Vagina (tissue), 2 donors: ENCODE measurements around the gene PTGFR. TPM values are rescaled to one million over a fixed set of nuclear protein-coding genes. Genes with fewer than 3 reads are reported as not detected.

ENCODE experiments used
- DNase-seq, 2 donors: peaks; one replicate each; pipeline ENCODE4 v3.0.0-alpha.2; 2017; ENCODE audit errors: extremely low spot score in 2 of 2
- H3K27ac ChIP-seq: fragments of 200-600 bp; sonication (generic); one replicate; pipeline ENCODE4 v1.5.1; 2019
- H3K27me3 ChIP-seq: fragments of 200-600 bp; sonication (generic); one replicate; pipeline ENCODE4 v1.5.1; 2019
- H3K36me3 ChIP-seq, 2 donors: fragments of 200-600 bp; sonication (generic); one replicate each; pipeline ENCODE4 v1.5.1; 2017 to 2019
- H3K4me1 ChIP-seq: fragments of 200-600 bp; sonication (generic); one replicate; pipeline ENCODE4 v1.5.1; 2019
- H3K4me3 ChIP-seq, 2 donors: fragments of 200-600 bp; sonication (generic); 1 replicate in 1 of 2; 2 replicates in 1 of 2; pipeline ENCODE4 v1.5.1; 2016 to 2019
- H3K9me3 ChIP-seq: fragments of 200-600 bp; sonication (generic); one replicate; pipeline ENCODE4 v1.5.1; 2019
- POLR2A ChIP-seq, 2 donors: fragments of 450-650 bp; IDR thresholded peaks; one replicate each; pipeline ENCODE4 v1.6.1; 2017; ENCODE audit warnings: antibody characterized with exemption in 2 of 2, mild to moderate bottlenecking in 2 of 2, moderate library complexity in 2 of 2
- POLR2AphosphoS5 ChIP-seq, 2 donors: sonication (generic); formaldehyde crosslinking; IDR thresholded peaks; one replicate each; pipeline ENCODE4 v1.9.0; 2017; ENCODE audit warnings: antibody characterized with exemption in 2 of 2, mild to moderate bottlenecking in 2 of 2, low read depth in 1 of 2; ENCODE audit not compliant: insufficient read depth in 1 of 2
- intact Hi-C: fragments of 100-400 bp; cut with DNase I; formaldehyde crosslinking; loops from one replicate; pipeline ENCODE4 v1.15.1; 2023
- total RNA-seq: library from RNA; depleted of rRNA; stranded (reverse); fragments of >200 nt; gene quantifications from one replicate; pipeline ENCODE4 v1.2.3, GENCODE V29; 2016
- TF ChIP-seq, protein P1 (sequence below), 3 experiments: fragments of 450-650 bp in 2 of 3; fragments of 200-600 bp in 1 of 3; sonication (generic) in 1 of 3; IDR thresholded peaks; one replicate each; pipeline ENCODE4 v1.5.1; 2017 to 2019; ENCODE audit warnings: antibody characterized with exemption in 3 of 3, mild to moderate bottlenecking in 2 of 3, moderate library complexity in 2 of 3

The PTGFR gene
- total RNA-seq, 1 donor from 2014 or later = 4.4 TPM

DNA sequence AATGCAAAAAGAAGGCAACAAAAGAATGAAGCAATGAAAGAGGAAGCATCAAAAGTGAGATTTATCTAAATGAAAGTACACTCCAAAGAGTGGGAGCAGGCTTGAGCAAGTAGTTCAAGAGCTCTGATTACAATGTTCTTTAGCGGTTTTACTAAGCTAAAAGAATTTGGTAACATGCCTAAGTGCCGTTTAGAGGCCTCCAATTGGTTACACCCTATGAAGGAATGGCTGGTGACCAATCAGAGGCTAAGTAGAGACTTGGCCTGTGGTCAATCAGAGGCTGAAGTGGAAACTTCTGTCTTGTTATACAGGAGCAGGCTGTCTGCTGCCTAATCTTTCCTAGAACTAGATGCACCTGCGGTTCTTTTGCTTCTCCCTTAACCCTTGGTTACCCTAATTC lies 59.1 kb downstream of the PTGFR start:
- peaks cover 3% of the 10 kb centered on the region for H3K9me3 ChIP-seq
- DNase-seq = no peak
- intact Hi-C loops = no loop called here
- TF ChIP-seq POLR2AphosphoS5 (IDR thresholded peaks at IDR 0.05; ENCODE audit: insufficient read depth in 1 of 2, low read depth in 1 of 2) = no peak
- TF ChIP-seq POLR2A (IDR thresholded peaks at IDR 0.05) = no peak
- no peaks in the 10 kb centered on the region for H3K4me1 ChIP-seq
- H3K4me3 ChIP-seq = no peak overlapping the region
- no peaks in the 10 kb centered on the region for H3K27me3 ChIP-seq
- no peak overlapping the region for H3K27ac ChIP-seq
- no peaks in the 10 kb centered on the region for H3K36me3 ChIP-seq

DNA sequence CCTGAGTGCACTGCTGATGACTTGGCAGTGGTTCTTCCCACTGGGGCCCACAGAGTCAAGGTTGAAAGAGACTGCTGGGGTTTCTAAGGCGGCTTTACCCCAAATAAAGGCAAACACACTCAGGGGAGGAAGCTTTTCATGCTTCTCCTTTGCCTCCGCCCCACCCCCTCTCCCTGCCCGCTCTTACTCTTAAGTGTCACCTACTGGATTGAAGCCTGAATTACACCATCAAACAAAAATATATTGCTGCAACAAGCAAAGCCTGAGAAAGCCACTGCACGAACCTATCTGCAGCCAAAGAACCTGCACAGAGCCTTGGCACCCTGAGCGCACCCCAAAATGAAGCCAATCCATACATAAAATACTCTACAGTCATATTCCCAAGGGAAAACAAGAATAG lies 63.1 kb downstream of the PTGFR start:
- Histone ChIP-seq H3K4me3 (no peak overlapping the region), H3K27ac (no peak overlapping the region), H3K9me3 (peaks cover 3% of the 10 kb centered on the region), H3K4me1 (no peaks in the 10 kb centered on the region), H3K27me3 (no peaks in the 10 kb centered on the region), H3K36me3 (no peaks in the 10 kb centered on the region)
- no peak for DNase-seq
- TF ChIP-seq POLR2AphosphoS5 (IDR thresholded peaks at IDR 0.05; ENCODE audit: insufficient read depth in 1 of 2, low read depth in 1 of 2) (no peak), POLR2A (IDR thresholded peaks at IDR 0.05) (no peak)
- TF ChIP-seq, protein P1, sequence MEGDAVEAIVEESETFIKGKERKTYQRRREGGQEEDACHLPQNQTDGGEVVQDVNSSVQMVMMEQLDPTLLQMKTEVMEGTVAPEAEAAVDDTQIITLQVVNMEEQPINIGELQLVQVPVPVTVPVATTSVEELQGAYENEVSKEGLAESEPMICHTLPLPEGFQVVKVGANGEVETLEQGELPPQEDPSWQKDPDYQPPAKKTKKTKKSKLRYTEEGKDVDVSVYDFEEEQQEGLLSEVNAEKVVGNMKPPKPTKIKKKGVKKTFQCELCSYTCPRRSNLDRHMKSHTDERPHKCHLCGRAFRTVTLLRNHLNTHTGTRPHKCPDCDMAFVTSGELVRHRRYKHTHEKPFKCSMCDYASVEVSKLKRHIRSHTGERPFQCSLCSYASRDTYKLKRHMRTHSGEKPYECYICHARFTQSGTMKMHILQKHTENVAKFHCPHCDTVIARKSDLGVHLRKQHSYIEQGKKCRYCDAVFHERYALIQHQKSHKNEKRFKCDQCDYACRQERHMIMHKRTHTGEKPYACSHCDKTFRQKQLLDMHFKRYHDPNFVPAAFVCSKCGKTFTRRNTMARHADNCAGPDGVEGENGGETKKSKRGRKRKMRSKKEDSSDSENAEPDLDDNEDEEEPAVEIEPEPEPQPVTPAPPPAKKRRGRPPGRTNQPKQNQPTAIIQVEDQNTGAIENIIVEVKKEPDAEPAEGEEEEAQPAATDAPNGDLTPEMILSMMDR (IDR thresholded peaks at IDR 0.05) = no peak
- intact Hi-C loops = no loop called here

DNA sequence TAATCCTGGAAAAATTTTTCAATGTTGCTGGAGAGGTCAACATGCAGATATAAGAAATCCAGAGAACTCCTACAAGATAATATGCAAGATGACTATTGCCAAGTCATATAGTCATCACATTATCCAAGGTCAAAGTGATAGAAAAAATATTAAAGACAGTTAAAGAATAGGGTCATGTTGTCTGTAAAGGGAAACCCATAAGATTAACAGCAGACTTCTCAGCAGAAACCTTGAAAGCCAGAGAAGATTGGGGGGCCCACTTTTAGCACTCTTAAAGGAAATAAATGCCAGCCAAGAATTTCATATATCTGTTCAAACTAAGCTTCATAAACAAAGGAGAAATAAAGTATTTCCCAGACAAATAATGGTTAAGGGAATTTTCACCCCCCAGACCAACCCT lies 64.1 kb downstream of the PTGFR start:
- no peak for DNase-seq
- H3K4me1 ChIP-seq = no peaks in the 10 kb centered on the region
- H3K27me3 ChIP-seq = no peaks in the 10 kb centered on the region
- TF ChIP-seq, protein P1 (IDR thresholded peaks at IDR 0.05) = no peak
- TF ChIP-seq POLR2A (IDR thresholded peaks at IDR 0.05) = no peak
- TF ChIP-seq POLR2AphosphoS5 (IDR thresholded peaks at IDR 0.05; ENCODE audit: insufficient read depth in 1 of 2, low read depth in 1 of 2) = no peak
- no peaks in the 10 kb centered on the region for H3K36me3 ChIP-seq
- no peak overlapping the region for H3K4me3 ChIP-seq
- no peak overlapping the region for H3K27ac ChIP-seq
- intact Hi-C loops = no loop called here
- peaks cover 3% of the 10 kb centered on the region for H3K9me3 ChIP-seq

DNA sequence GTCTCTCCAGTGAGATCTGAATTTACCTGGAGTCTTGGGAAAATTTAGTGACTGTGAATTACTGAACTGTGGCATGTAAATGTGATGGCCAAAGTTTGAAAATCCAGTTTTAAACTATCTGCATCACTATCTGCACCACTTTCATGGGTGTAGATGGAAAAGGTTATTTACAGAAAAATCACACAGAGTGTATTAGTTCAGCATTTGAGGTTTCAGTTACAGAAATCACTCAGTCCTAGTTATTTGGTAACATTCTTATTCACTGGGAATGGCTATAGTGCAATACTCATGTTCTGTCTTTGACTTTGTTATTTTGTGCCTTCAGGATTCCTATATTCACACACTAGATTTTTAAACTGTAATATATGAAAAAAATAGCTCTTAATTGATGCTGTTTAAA lies 68.9 kb downstream of the PTGFR start:
- Histone ChIP-seq H3K4me3 (no peak overlapping the region), H3K27ac (no peak overlapping the region), H3K4me1 (no peaks in the 10 kb centered on the region), H3K27me3 (no peaks in the 10 kb centered on the region), H3K9me3 (no peaks in the 10 kb centered on the region), H3K36me3 (no peaks in the 10 kb centered on the region)
- TF ChIP-seq POLR2A (IDR thresholded peaks at IDR 0.05) (no peak), POLR2AphosphoS5 (IDR thresholded peaks at IDR 0.05; ENCODE audit: insufficient read depth in 1 of 2, low read depth in 1 of 2) (no peak)
- TF ChIP-seq, protein P1 (IDR thresholded peaks at IDR 0.05) = no peak
- no peak for DNase-seq
- intact Hi-C loops = no loop called here

DNA sequence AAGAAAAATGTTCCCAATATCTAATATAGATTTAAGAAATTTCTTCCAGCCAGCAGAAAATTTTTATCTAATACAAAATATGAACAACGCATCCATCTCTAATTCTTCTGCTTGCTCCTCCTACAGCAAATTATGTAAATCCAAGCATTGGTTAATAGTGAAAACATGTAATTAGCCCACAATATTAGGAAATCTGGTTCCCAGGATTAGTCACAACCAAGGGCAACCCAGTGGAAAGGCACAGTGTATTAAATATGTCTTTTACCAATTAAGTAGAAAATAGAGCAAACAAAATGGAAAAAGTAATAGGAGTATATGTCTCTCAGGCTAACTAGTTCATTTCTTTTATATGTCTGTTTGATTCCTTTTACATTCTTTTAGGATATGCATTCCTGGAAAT lies 70.0 kb downstream of the PTGFR start:
- DNase-seq = no peak
- Histone ChIP-seq H3K36me3 (no peaks in the 10 kb centered on the region), H3K4me3 (no peak overlapping the region), H3K27me3 (no peaks in the 10 kb centered on the region), H3K27ac (no peak overlapping the region), H3K4me1 (no peaks in the 10 kb centered on the region), H3K9me3 (no peaks in the 10 kb centered on the region)
- intact Hi-C loops = no loop called here
- TF ChIP-seq, protein P1 (IDR thresholded peaks at IDR 0.05) = no peak
- no peak for TF ChIP-seq POLR2AphosphoS5 (IDR thresholded peaks at IDR 0.05; ENCODE audit: insufficient read depth in 1 of 2, low read depth in 1 of 2)
- no peak for TF ChIP-seq POLR2A (IDR thresholded peaks at IDR 0.05)
